Astrocyte of the spinal cord (primary cell): ENCODE data around the gene ATN1.

Source experiments
- DNase-seq: peaks from one replicate; pipeline ENCODE4 v3.0.0; 2011; ENCODE audit warnings: low read depth, low spot score
- H3K4me3 ChIP-seq: 2 replicates; pipeline ENCODE4 v1.5.1; 2011; ENCODE audit warnings: low read depth, mild to moderate bottlenecking, low read length, moderate library complexity
- in situ Hi-C: cut with HindIII; loops from 2 replicates; pipeline ENCODE4 v1.10.0; 2017; ENCODE audit warnings: low sequenced_read_pairs
- TF ChIP-seq, protein P1 (sequence below): IDR thresholded peaks from 2 replicates; pipeline ENCODE4 v1.5.1; 2012; ENCODE audit warnings: low read depth, mild to moderate bottlenecking, low read length, inconsistent platforms

The ATN1 gene

DNA sequence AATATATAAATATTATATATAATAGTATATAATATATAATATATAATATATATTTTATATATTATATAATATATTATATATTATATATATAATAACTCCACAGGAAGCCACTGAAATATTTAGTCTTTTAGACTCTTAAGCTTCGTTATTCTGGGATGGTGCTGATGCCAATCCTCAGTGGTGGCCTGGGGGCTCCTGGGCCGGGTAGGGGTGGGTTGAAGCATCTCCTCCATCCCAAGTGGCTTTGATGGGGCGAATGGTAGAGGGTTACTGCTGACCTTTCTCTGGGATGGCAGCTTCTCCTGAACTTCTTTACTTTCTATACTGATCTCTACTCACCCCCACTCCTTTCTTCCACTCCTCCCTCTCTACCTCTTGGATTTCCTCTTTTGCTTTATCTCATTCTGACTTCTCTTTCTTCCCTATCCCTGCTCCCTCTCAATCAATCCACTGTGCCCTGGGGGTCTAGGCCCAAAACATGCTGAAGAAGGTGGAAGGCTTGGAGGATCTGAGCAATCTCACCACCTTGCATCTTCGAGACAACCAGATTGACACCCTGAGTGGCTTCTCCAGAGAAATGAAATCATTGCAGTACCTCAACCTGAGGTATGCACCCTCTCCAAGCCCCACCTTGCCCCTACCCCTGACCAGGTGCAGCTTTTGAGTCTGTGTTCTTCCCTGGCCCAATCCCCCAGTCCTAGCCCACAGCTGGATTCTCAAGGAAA, 18.2 kb upstream of the ATN1 start:
- in situ Hi-C loops = no loop called here
- no peak overlapping the region for H3K4me3 ChIP-seq
- DNase-seq = no peak
- TF ChIP-seq, protein P1, sequence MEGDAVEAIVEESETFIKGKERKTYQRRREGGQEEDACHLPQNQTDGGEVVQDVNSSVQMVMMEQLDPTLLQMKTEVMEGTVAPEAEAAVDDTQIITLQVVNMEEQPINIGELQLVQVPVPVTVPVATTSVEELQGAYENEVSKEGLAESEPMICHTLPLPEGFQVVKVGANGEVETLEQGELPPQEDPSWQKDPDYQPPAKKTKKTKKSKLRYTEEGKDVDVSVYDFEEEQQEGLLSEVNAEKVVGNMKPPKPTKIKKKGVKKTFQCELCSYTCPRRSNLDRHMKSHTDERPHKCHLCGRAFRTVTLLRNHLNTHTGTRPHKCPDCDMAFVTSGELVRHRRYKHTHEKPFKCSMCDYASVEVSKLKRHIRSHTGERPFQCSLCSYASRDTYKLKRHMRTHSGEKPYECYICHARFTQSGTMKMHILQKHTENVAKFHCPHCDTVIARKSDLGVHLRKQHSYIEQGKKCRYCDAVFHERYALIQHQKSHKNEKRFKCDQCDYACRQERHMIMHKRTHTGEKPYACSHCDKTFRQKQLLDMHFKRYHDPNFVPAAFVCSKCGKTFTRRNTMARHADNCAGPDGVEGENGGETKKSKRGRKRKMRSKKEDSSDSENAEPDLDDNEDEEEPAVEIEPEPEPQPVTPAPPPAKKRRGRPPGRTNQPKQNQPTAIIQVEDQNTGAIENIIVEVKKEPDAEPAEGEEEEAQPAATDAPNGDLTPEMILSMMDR = no peak

- TF ChIP-seq, protein P1 = no peak
- in situ Hi-C loops = no loop called here
- DNase-seq = no peak
- no peak overlapping the region for H3K4me3 ChIP-seq
Observed at GRCh38 chr12:6912164-6912935, 15.4 kb upstream of the ATN1 start.

- TF ChIP-seq, protein P1 = no peak
- peak; percentile 62 for DNase-seq
- peak within 1 kb of the TSS; percentile 60 for H3K4me3 ChIP-seq
- in situ Hi-C loops = no loop called here
Observed at GRCh38 chr12:6914246-6914946, 13.4 kb upstream of the ATN1 start, which contains the start of gene ENO2. Gene ENO2, plus strand, starts transcription at chr12:6914580. Its CDS starts 1,253 bp downstream, at chr12:6915833.

DNA sequence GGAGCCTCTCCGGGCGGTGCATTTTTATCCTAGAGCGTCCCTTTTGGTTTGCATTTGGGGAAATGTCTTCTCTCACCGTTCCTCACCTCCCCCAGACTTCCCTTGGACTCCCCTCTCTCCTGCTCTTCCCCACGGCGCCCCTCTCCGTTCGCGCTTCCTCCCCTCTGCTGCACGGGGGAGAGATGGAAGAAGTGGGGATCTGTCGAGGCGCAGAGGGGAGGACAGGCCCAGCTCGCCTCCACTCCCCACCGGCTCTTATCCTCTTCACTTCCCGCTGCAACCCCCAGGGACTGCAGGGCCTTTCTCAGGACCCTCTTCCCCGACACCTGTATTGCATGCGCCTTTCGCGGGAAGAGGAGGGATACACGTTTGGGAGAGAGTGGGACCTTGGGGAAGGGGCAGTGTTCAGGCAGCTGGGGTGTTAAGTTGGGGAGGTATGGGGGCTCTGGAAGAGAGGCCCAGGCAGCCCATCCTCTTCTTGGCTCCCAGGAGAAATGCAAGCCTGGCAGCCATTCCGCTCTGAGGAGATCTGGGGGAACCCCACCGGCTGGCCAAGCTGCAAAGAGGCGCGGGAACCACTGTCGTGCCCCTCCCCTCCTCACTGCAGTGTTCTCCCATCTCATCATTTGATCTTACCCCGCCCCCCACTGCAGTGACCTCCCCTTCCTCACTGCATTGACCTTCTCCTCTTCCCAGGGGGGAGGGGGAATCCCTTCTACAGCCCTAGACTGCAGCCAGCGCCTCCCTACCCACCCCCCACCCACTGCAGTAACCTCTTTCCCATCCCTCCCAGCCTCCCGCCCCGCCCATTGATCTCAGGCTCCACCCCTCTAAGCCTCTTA, 12.6 kb upstream of the ATN1 start:
- H3K4me3 ChIP-seq = peak overlapping the region; percentile 60
- TF ChIP-seq, protein P1 = no peak
- in situ Hi-C loops = no loop called here
- no peak for DNase-seq

DNA sequence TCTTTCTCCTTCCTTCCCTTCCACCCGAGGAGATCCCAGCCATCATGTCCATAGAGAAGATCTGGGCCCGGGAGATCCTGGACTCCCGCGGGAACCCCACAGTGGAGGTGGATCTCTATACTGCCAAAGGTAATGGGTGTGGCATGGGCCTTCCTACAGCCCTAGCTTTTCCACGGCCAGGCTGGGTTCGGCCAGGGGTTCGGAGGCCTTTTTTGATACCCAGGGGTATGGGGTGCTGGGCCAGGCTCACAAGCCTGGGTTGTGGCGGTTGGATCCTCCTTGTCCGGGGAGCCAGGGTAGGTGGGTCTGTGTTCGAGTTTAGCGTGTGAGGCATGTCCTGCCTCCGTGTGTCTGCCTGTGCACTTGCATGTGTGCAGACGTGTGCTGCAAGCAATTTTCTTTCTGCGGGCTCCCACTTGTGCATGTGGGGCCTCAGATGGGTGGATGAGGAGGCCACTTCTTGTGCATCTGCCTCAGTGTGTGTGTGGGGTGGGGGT, 11.9 kb upstream of the ATN1 start:
- DNase-seq = no peak
- TF ChIP-seq, protein P1 = no peak
- in situ Hi-C loops = no loop called here
- peak overlapping the region; percentile 60 for H3K4me3 ChIP-seq
